SK-N-SH (cell line): ENCODE results near the gene DAB1. TPM values are rescaled to one million over a fixed set of nuclear protein-coding genes. Genes with fewer than 3 reads are reported as not detected.

Experiments
- CTCF ChIA-PET: fragments of 300-600, 350-600 bp; formaldehyde crosslinking; extraction: SDS; loops from one replicate; lab custom pipeline; 2021; lab: Yijun Ruan, JAX
- POLR2A ChIA-PET: fragments of 350-600 bp; sonication (Branson Sonifier 250); formaldehyde crosslinking; extraction: SDS; loops from one replicate; lab custom pipeline; 2020; ENCODE audit warnings: antibody characterized with exemption, inconsistent platforms; lab: Yijun Ruan, JAX
- DNase-seq: peaks from one replicate; pipeline ENCODE4 v3.0.0; 2012
- H2AFZ ChIP-seq: fragments of 200-600 bp; sonication (generic); 2 replicates; pipeline ENCODE4 v1.8.1; 2016; ENCODE audit warnings: antibody characterized with exemption, mild to moderate bottlenecking, low read depth
- H3F3A ChIP-seq: fragments of 200-600 bp; sonication (generic); replicated peaks from 2 replicates; pipeline ENCODE3; 2016; ENCODE audit warnings: antibody characterized with exemption, mild to moderate bottlenecking; ENCODE audit not compliant: insufficient read depth
- H3K27ac ChIP-seq, 2 experiments: fragments of 200-500 bp in 1 of 2; fragments of 200-600 bp in 1 of 2; sonication (Bioruptor generic) in 1 of 2; sonication (generic), shearing (Covaris generic) in 1 of 2; 2 replicates each; pipeline versions ENCODE4 v1.5.1 to v1.6.1; 2014 to 2016; ENCODE audit warnings: low read depth in 2 of 2, inconsistent platforms in 1 of 2, low read length in 1 of 2, mild to moderate bottlenecking in 1 of 2, mixed read lengths in 1 of 2
- H3K27me3 ChIP-seq: fragments of 200-600 bp; sonication (generic), shearing (Covaris generic); 2 replicates; pipeline ENCODE4 v1.6.1; 2016; ENCODE audit warnings: mixed run types; ENCODE audit not compliant: insufficient read depth
- H3K36me3 ChIP-seq, 2 experiments: fragments of 200-500 bp in 1 of 2; fragments of 200-600 bp in 1 of 2; sonication (Bioruptor generic) in 1 of 2; sonication (generic) in 1 of 2; replicated peaks in 1 of 2; 2 replicates each; pipeline versions ENCODE3 to v1.5.1; 2014 to 2016; ENCODE audit warnings: low read length in 1 of 2, mild to moderate bottlenecking in 1 of 2; ENCODE audit not compliant: insufficient read depth in 2 of 2, control insufficient read depth in 1 of 2
- H3K4me1 ChIP-seq, 2 experiments: fragments of 200-500 bp in 1 of 2; fragments of 200-600 bp in 1 of 2; sonication (Bioruptor generic) in 1 of 2; sonication (generic), shearing (Covaris generic) in 1 of 2; 2 replicates each; pipeline versions ENCODE4 v1.5.1 to v1.6.1; 2014 to 2016; ENCODE audit warnings: low read depth in 1 of 2, low read length in 1 of 2, mixed run types in 1 of 2; ENCODE audit not compliant: insufficient read depth in 2 of 2, control insufficient read depth in 1 of 2
- H3K4me2 ChIP-seq: fragments of 200-600 bp; sonication (generic), shearing (Covaris generic); 2 replicates; pipeline ENCODE4 v1.6.1; 2017; ENCODE audit warnings: mixed run types
- H3K4me3 ChIP-seq, 2 experiments: fragments of 200-500 bp in 1 of 2; fragments of 200-600 bp in 1 of 2; sonication (Bioruptor generic) in 1 of 2; sonication (generic), shearing (Covaris generic) in 1 of 2; 2 replicates each; pipeline versions ENCODE4 v1.5.1 to v1.8.1; 2014 to 2016; ENCODE audit warnings: low read depth in 2 of 2, inconsistent platforms in 1 of 2, low read length in 1 of 2, mild to moderate bottlenecking in 1 of 2, mixed read lengths in 1 of 2, moderate library complexity in 1 of 2
- H3K79me2 ChIP-seq: fragments of 200-600 bp; sonication (generic); 2 replicates; pipeline ENCODE4 v1.8.1; 2017; ENCODE audit warnings: mild to moderate bottlenecking; ENCODE audit not compliant: insufficient read depth
- H3K9ac ChIP-seq: fragments of 200-600 bp; sonication (generic); 2 replicates; pipeline ENCODE4 v1.6.1; 2017; ENCODE audit warnings: mixed run types
- H3K9me2 ChIP-seq: fragments of 200-600 bp; sonication (generic); 2 replicates; pipeline ENCODE4 v1.6.1; 2017; ENCODE audit warnings: mixed run types
- H3K9me3 ChIP-seq: fragments of 200-600 bp; sonication (generic); 2 replicates; pipeline ENCODE4 v1.6.1; 2017; ENCODE audit warnings: mixed run types, mild to moderate bottlenecking, moderate library complexity
- H4K20me1 ChIP-seq: fragments of 200-600 bp; sonication (generic); 2 replicates; pipeline ENCODE4 v1.6.1; 2017; ENCODE audit warnings: mild to moderate bottlenecking, mixed run types; ENCODE audit not compliant: insufficient read depth
- EZH2phosphoT487 ChIP-seq: fragments of 200-600 bp; sonication (generic); IDR thresholded peaks from 2 replicates; pipeline ENCODE4 v1.6.1; 2017; ENCODE audit warnings: low read depth, mixed run types, mild to moderate bottlenecking, antibody characterized with exemption, moderate library complexity, borderline replicate concordance
- GABPA ChIP-seq: IDR thresholded peaks from 2 replicates; pipeline ENCODE4 v1.4.0; 2012; ENCODE audit warnings: low read depth, mild to moderate bottlenecking
- GATA2 ChIP-seq: sonication (generic); formaldehyde crosslinking; IDR thresholded peaks from 2 replicates; pipeline ENCODE4 v1.5.0; 2020; ENCODE audit warnings: mild to moderate bottlenecking, missing genetic modification reagents
- RXRA ChIP-seq: IDR thresholded peaks from 2 replicates; pipeline ENCODE4 v1.4.0; 2012; ENCODE audit warnings: low read depth, mild to moderate bottlenecking, borderline replicate concordance
- TCF12 ChIP-seq: IDR thresholded peaks from 2 replicates; pipeline ENCODE4 v1.4.0; 2012
- WGBS: methylation state at CpG from one replicate; pipeline ENCODE4 v1.1.6; 2017; ENCODE audit warnings: low lambda C conversion rate; 5-methylcytosine and 5-hydroxymethylcytosine counted together
- polyA plus RNA-seq, 3 experiments: library from polyadenylated mRNA; depleted of rRNA; stranded (reverse); fragments of >200 nt; gene quantifications; 2 replicates each; pipeline ENCODE4 v1.2.3, GENCODE V29; 2012
- TF ChIP-seq, protein P1 (sequence below): IDR thresholded peaks from 2 replicates; pipeline ENCODE4 v1.6.1; 2012; ENCODE audit warnings: mild to moderate bottlenecking, low read depth, low read length, moderate library complexity
- TF ChIP-seq, protein P2 (sequence below): IDR thresholded peaks from 2 replicates; pipeline ENCODE4 v1.4.0; 2012; ENCODE audit warnings: low read depth, borderline replicate concordance

Gene DAB1
- polyA plus RNA-seq, 1 of the 3 experiments (the other 2 are of a cell fraction) = 2.9 TPM

DNA sequence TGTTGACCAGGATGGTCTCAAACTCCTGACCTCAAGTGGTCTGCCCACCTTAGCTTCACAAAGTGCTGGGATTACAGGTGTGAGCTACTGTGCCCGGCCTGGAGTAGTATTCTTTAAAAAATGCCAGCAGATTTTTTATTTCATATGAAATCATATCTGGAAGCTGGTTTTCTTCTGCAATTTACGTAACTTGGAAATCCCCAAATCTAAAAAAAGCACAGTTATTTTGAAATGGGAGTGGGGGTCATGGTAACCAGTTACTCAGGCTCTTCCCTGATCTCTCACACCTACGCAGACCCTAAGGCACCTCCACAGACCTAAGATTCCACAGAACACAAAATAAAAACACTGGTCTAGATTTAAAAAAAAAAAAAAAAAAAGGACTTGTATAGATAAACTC is 219.8 kb downstream of the DAB1 start (continued):
- TF ChIP-seq, protein P1, sequence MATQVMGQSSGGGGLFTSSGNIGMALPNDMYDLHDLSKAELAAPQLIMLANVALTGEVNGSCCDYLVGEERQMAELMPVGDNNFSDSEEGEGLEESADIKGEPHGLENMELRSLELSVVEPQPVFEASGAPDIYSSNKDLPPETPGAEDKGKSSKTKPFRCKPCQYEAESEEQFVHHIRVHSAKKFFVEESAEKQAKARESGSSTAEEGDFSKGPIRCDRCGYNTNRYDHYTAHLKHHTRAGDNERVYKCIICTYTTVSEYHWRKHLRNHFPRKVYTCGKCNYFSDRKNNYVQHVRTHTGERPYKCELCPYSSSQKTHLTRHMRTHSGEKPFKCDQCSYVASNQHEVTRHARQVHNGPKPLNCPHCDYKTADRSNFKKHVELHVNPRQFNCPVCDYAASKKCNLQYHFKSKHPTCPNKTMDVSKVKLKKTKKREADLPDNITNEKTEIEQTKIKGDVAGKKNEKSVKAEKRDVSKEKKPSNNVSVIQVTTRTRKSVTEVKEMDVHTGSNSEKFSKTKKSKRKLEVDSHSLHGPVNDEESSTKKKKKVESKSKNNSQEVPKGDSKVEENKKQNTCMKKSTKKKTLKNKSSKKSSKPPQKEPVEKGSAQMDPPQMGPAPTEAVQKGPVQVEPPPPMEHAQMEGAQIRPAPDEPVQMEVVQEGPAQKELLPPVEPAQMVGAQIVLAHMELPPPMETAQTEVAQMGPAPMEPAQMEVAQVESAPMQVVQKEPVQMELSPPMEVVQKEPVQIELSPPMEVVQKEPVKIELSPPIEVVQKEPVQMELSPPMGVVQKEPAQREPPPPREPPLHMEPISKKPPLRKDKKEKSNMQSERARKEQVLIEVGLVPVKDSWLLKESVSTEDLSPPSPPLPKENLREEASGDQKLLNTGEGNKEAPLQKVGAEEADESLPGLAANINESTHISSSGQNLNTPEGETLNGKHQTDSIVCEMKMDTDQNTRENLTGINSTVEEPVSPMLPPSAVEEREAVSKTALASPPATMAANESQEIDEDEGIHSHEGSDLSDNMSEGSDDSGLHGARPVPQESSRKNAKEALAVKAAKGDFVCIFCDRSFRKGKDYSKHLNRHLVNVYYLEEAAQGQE = no peak
- TF ChIP-seq, protein P2, sequence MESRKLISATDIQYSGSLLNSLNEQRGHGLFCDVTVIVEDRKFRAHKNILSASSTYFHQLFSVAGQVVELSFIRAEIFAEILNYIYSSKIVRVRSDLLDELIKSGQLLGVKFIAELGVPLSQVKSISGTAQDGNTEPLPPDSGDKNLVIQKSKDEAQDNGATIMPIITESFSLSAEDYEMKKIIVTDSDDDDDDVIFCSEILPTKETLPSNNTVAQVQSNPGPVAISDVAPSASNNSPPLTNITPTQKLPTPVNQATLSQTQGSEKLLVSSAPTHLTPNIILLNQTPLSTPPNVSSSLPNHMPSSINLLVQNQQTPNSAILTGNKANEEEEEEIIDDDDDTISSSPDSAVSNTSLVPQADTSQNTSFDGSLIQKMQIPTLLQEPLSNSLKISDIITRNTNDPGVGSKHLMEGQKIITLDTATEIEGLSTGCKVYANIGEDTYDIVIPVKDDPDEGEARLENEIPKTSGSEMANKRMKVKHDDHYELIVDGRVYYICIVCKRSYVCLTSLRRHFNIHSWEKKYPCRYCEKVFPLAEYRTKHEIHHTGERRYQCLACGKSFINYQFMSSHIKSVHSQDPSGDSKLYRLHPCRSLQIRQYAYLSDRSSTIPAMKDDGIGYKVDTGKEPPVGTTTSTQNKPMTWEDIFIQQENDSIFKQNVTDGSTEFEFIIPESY = no peak
- TF ChIP-seq EZH2phosphoT487 = no peak

DNA sequence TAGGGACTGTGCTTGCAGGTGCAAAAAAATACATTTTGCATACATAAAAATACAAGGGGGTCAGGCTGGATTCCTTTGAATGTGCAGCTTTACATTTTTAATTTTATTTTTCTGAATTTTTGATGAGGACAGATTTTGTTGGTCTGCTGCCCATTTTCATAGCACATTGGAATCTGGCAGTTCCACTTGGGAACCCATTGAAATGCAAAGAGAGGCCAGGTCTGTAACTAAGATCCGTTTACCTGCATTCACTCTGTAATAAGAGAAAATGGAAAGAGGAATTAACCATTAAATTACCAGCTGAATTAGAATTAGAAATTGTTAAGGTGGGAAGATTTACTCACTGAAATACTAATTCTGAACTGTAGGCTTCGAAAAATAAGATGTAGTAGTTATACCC is 221.6 kb downstream of the DAB1 start:
- WGBS = 60% methylated on average over 2 of the region's 2 CpGs
- no peaks in the 10 kb centered on the region for H3K79me2 ChIP-seq
- no peak overlapping the region for H3K27ac ChIP-seq
- CTCF ChIA-PET = no interaction called here
- no peaks in the 10 kb centered on the region for H3K27me3 ChIP-seq
- no peak for DNase-seq
- no peak overlapping the region for H2AFZ ChIP-seq
- H3K9me3 ChIP-seq = no peaks in the 10 kb centered on the region
- H3F3A ChIP-seq = peaks cover 5% of the 10 kb centered on the region
- H3K4me3 ChIP-seq = no peak overlapping the region
- no peak overlapping the region for H3K4me2 ChIP-seq
- no peaks in the 10 kb centered on the region for H3K36me3 ChIP-seq
- peaks cover 2 to 11% of the 10 kb centered on the region in 2 experiments; a peak in 2 of 4 replicates for H3K4me1 ChIP-seq
- no peaks in the 10 kb centered on the region for H3K9me2 ChIP-seq
- POLR2A ChIA-PET = no interaction called here
- H3K9ac ChIP-seq = no peak overlapping the region
- no peak for TF ChIP-seq GABPA
- TF ChIP-seq RXRA = no peak
- no peaks in the 10 kb centered on the region for H4K20me1 ChIP-seq

DNA sequence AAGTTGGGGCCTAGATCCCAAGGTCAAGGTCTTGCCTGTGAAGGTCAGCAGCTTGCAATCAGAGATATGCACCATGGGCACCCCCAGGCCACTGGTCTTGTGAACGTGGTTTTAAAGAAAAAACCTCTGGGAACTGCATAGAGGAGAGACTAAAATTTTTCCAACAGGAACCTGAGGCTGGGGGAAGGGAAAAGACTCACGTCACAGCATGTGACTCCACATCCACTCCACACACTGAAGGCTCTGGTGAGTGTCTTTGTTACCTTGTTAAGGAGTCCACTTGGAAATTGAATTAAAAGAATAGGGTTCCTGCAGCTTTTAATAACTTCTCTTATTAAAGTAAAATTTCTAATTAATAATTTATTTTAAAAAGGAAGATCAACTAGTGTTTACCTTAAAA is 224.9 kb downstream of the DAB1 start:
- Histone ChIP-seq H3K4me1 (no peaks in the 10 kb centered on the region), H3K79me2 (no peaks in the 10 kb centered on the region), H2AFZ (no peak overlapping the region), H3K27me3 (no peaks in the 10 kb centered on the region), H3F3A (no peaks in the 10 kb centered on the region), H3K9ac (no peak overlapping the region), H4K20me1 (no peaks in the 10 kb centered on the region), H3K36me3 (no peaks in the 10 kb centered on the region), H3K4me2 (no peak overlapping the region), H3K27ac (no peak overlapping the region), H3K9me3 (no peaks in the 10 kb centered on the region; the same call in 1 of the 2 replicates), H3K4me3 (no peak overlapping the region), H3K9me2 (no peaks in the 10 kb centered on the region)
- no peak for DNase-seq
- CTCF ChIA-PET = no interaction called here
- WGBS = 56% methylated on average over 2 of the region's 2 CpGs
- TF ChIP-seq EZH2phosphoT487 (no peak), GATA2 (CRISPR knock-in tag) (no peak), TCF12 (no peak)
- POLR2A ChIA-PET = no interaction called here
